ENCODE data around the gene PAQR4.

Gene PAQR4

DNA sequence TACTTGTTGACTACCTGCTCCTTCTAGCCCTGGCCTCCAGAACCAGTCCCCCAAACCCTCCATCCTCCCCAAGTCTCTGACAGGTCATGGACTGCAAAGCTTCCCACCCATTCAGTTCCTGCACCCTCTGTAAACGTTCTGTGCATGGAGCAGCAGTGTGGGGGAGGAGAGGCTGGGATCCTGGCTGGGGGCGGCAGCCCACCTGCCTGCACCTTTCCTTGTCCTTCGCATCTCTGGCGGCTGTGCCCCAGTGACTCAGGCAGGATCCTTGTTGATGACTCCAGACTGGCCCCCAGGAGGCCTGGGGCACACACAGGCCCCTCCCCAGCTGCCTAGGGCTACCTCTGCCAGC lies 12.7 kb downstream of the PAQR4 start:
- no peak for TF ChIP-seq CEBPB (IDR thresholded peaks at IDR 0.05)
- no peak for TF ChIP-seq TAF1 (IDR thresholded peaks at IDR 0.05; ENCODE audit: low read depth)
- TF ChIP-seq, protein P1, sequence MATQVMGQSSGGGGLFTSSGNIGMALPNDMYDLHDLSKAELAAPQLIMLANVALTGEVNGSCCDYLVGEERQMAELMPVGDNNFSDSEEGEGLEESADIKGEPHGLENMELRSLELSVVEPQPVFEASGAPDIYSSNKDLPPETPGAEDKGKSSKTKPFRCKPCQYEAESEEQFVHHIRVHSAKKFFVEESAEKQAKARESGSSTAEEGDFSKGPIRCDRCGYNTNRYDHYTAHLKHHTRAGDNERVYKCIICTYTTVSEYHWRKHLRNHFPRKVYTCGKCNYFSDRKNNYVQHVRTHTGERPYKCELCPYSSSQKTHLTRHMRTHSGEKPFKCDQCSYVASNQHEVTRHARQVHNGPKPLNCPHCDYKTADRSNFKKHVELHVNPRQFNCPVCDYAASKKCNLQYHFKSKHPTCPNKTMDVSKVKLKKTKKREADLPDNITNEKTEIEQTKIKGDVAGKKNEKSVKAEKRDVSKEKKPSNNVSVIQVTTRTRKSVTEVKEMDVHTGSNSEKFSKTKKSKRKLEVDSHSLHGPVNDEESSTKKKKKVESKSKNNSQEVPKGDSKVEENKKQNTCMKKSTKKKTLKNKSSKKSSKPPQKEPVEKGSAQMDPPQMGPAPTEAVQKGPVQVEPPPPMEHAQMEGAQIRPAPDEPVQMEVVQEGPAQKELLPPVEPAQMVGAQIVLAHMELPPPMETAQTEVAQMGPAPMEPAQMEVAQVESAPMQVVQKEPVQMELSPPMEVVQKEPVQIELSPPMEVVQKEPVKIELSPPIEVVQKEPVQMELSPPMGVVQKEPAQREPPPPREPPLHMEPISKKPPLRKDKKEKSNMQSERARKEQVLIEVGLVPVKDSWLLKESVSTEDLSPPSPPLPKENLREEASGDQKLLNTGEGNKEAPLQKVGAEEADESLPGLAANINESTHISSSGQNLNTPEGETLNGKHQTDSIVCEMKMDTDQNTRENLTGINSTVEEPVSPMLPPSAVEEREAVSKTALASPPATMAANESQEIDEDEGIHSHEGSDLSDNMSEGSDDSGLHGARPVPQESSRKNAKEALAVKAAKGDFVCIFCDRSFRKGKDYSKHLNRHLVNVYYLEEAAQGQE (IDR thresholded peaks at IDR 0.05; ENCODE audit: low read depth), result no peak
- TF ChIP-seq RAD21 (IDR thresholded peaks at IDR 0.05; ENCODE audit: low read depth), result no peak
- no peak for TF ChIP-seq EGR1 (IDR thresholded peaks at IDR 0.05)
- TF ChIP-seq TCF12 (IDR thresholded peaks at IDR 0.05; ENCODE audit: low read depth), result no peak
- TF ChIP-seq, protein P2, sequence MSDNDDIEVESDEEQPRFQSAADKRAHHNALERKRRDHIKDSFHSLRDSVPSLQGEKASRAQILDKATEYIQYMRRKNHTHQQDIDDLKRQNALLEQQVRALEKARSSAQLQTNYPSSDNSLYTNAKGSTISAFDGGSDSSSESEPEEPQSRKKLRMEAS (IDR thresholded peaks at IDR 0.05), result no peak
- TF ChIP-seq, protein P3, sequence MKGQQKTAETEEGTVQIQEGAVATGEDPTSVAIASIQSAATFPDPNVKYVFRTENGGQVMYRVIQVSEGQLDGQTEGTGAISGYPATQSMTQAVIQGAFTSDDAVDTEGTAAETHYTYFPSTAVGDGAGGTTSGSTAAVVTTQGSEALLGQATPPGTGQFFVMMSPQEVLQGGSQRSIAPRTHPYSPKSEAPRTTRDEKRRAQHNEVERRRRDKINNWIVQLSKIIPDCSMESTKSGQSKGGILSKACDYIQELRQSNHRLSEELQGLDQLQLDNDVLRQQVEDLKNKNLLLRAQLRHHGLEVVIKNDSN (IDR thresholded peaks at IDR 0.05), result no peak
- no peak for TF ChIP-seq TEAD4 (IDR thresholded peaks at IDR 0.05)
- TF ChIP-seq CREB1 (IDR thresholded peaks at IDR 0.05; ENCODE audit: low read depth), result no peak
- TF ChIP-seq EP300 (IDR thresholded peaks at IDR 0.05; ENCODE audit: borderline replicate concordance), result no peak
- TF ChIP-seq NFIC (IDR thresholded peaks at IDR 0.05), result no peak
- TF ChIP-seq YY1 (IDR thresholded peaks at IDR 0.05; ENCODE audit: low read depth), result no peak
- TF ChIP-seq ZBTB7A (IDR thresholded peaks at IDR 0.05; ENCODE audit: low read depth), result no peak
- TF ChIP-seq FOXM1 (IDR thresholded peaks at IDR 0.05; ENCODE audit: borderline replicate concordance, low read depth), result no peak

DNA sequence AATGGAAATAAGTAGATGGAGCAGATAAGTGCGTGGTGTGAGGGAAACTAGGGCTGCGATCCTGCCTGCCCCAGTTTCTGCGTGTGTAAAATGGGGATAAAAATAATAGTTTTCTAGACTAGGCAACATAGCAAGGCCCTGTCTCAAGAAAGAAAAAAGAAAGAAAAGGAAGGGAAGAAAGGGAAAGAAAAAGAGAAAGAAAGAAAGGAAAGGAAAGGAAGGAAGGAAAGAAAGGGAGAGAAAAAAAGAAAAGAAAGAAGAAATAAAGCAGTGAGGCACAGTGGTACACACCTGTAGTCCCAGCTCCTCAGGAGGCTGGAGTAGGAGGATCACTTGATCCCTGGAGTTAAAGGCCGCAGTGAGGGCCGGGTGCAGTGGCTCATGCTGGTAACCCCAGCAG lies 13.3 kb downstream of the PAQR4 start:
- TF ChIP-seq EP300 (IDR thresholded peaks at IDR 0.05; ENCODE audit: borderline replicate concordance) (no peak), TCF12 (IDR thresholded peaks at IDR 0.05; ENCODE audit: low read depth) (no peak), TAF1 (IDR thresholded peaks at IDR 0.05; ENCODE audit: low read depth) (no peak), FOXM1 (IDR thresholded peaks at IDR 0.05; ENCODE audit: borderline replicate concordance, low read depth) (no peak), CREB1 (IDR thresholded peaks at IDR 0.05; ENCODE audit: low read depth) (no peak), RAD21 (IDR thresholded peaks at IDR 0.05; ENCODE audit: low read depth) (no peak), ZBTB7A (IDR thresholded peaks at IDR 0.05; ENCODE audit: low read depth) (no peak), YY1 (IDR thresholded peaks at IDR 0.05; ENCODE audit: low read depth) (no peak), CEBPB (IDR thresholded peaks at IDR 0.05) (no peak), NFIC (IDR thresholded peaks at IDR 0.05) (no peak), EGR1 (IDR thresholded peaks at IDR 0.05) (no peak), TEAD4 (IDR thresholded peaks at IDR 0.05) (no peak)
- TF ChIP-seq, protein P2 (IDR thresholded peaks at IDR 0.05), result no peak
- TF ChIP-seq, protein P1 (IDR thresholded peaks at IDR 0.05; ENCODE audit: low read depth), result no peak
- TF ChIP-seq, protein P3 (IDR thresholded peaks at IDR 0.05), result no peak

DNA sequence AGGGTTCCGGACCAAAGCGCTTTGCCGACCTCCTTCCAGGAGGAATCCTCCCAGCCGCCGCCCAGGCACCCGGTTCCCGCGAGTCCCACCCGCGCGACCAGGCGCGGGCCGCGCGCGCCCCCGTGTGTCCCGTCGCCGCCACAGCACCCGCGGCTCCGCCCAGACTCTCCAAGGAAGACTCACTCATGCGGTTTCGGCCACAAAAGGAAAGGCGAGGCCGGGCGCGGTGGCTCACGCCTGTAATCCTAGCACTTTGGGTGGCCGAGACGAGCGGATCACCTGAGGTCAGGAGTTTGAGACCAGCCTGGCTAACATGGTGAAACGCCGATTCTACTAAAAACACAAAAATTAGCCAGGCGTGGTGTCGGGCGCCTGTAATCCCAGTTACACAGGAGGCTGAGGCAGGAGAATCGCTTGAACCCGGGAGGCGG lies 14.6 kb downstream of the PAQR4 start:
- TF ChIP-seq TCF12 (IDR thresholded peaks at IDR 0.05; ENCODE audit: low read depth) (peak; percentile 21; the same call in 1 of the 2 replicates), ZBTB7A (IDR thresholded peaks at IDR 0.05; ENCODE audit: low read depth) (no peak), NFIC (IDR thresholded peaks at IDR 0.05) (no peak), CREB1 (IDR thresholded peaks at IDR 0.05; ENCODE audit: low read depth) (no peak), YY1 (IDR thresholded peaks at IDR 0.05; ENCODE audit: low read depth) (0 out of 2 replicates have a peak, but pooled peaks have one; percentile 6), RAD21 (IDR thresholded peaks at IDR 0.05; ENCODE audit: low read depth) (peak; percentile 71; the same call in 1 of the 2 replicates)
- TF ChIP-seq, protein P3 (IDR thresholded peaks at IDR 0.05), result no peak
- TF ChIP-seq, protein P2 (IDR thresholded peaks at IDR 0.05), result peak; percentile 75

DNA sequence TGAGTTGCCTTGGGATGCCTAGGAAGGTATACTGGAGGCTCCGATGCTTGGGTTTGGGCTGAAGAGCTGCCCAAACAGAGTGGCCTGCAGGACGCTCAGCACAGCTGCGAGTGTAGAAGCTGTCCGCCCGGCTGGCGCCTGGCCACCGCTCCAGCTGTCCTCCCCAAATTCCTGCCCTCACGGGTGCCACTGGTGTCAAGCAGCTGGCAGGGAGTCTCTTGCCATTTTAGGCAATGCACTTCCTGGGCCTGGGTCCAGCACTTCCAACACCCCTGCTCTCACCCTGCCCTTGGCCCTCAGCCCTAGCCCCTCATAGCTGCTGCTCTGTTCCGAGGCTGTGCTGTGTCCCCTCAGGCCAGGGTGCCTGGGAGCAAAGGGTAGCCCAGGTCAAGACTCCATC lies 16.3 kb downstream of the PAQR4 start:
- TF ChIP-seq CREB1 (IDR thresholded peaks at IDR 0.05; ENCODE audit: low read depth) (no peak), TEAD4 (IDR thresholded peaks at IDR 0.05) (peak; percentile 20; the same call in 1 of the 2 replicates), NFIC (IDR thresholded peaks at IDR 0.05) (0 out of 2 replicates have a peak, but pooled peaks have one; percentile 21)

DNA sequence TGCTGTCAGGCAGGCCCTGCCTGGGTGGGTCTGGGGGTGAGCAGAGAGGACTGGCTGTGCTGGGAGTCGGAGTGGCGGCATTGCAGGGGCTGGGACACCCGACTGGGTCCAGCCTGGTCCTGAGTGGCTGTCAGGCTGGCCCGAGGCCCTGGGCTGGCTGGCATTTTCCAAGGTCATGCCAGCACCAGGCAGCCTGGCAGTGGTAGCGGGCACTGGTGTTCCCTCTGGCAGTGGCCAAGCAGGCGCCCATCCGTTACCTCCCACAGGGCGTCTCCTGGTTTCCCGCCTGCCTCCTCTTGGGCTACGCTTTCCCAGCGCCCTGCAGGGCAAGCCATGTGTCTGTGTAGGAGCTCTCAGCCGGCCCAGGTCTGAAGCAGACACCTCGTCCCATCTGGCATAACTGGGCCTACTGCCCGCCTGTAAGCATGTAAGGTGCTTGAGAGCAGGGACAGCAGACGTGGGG lies 16.8 kb downstream of the PAQR4 start:
- TF ChIP-seq RAD21 (IDR thresholded peaks at IDR 0.05; ENCODE audit: low read depth) (no peak), CEBPB (IDR thresholded peaks at IDR 0.05) (no peak), ZBTB7A (IDR thresholded peaks at IDR 0.05; ENCODE audit: low read depth) (no peak), EP300 (IDR thresholded peaks at IDR 0.05; ENCODE audit: borderline replicate concordance) (no peak), YY1 (IDR thresholded peaks at IDR 0.05; ENCODE audit: low read depth) (no peak), FOXM1 (IDR thresholded peaks at IDR 0.05; ENCODE audit: borderline replicate concordance, low read depth) (no peak), TEAD4 (IDR thresholded peaks at IDR 0.05) (no peak), TCF12 (IDR thresholded peaks at IDR 0.05; ENCODE audit: low read depth) (no peak), NFIC (IDR thresholded peaks at IDR 0.05) (no peak), EGR1 (IDR thresholded peaks at IDR 0.05) (no peak), CREB1 (IDR thresholded peaks at IDR 0.05; ENCODE audit: low read depth) (no peak), TAF1 (IDR thresholded peaks at IDR 0.05; ENCODE audit: low read depth) (no peak)
- TF ChIP-seq, protein P2 (IDR thresholded peaks at IDR 0.05), result no peak
- TF ChIP-seq, protein P1 (IDR thresholded peaks at IDR 0.05; ENCODE audit: low read depth), result no peak
- TF ChIP-seq, protein P3 (IDR thresholded peaks at IDR 0.05), result no peak
